Measurements from ENCODE around the gene NDUFS7. TPM values are rescaled to one million over a fixed set of nuclear protein-coding genes. Genes with fewer than 3 reads are reported as not detected.

Gene NDUFS7
- total and polyA plus RNA-seq, 9 of the 15 experiments (the other 6 are each of a cell fraction or from before 2014, with no cell fraction given) = 6.0 to 271 (median 60.6) TPM

DNA sequence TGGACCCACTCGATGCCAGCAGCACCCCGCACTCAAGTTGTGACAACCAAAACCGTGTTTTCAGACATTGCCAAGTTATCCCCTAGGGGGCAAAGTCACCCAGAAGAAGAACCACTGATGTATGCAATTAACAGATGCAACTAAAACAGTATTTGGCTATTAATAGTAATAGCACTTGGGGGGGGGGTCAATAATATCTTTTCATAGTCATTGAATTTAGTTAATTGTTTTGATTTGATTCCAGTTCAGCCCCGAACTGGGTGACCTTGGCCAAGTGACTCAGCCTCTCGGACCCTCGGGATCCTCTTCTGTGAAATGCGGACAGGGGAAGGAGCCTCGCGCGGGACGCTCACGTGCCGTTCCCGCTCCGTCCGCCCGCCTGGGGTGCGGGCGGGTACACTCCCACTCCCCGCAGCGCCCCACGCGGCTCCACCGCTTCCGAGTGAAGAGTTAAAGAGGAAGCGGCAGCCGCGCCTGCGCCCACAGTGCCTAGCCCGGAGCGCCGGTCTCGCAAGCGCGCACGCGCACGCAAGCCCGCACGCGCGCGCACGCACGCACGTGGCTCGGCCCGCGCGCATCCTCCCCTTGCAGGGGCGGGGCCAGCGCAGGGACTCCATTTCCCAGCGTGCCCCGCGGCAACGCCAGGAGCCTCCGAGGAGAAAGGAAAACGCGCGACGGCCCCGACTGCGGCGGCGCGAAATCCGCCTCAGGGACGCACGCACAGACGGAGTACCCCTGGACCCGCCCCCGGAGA is 23.2 kb downstream of the NDUFS7 start (continued):
- TF ChIP-seq, protein P1, sequence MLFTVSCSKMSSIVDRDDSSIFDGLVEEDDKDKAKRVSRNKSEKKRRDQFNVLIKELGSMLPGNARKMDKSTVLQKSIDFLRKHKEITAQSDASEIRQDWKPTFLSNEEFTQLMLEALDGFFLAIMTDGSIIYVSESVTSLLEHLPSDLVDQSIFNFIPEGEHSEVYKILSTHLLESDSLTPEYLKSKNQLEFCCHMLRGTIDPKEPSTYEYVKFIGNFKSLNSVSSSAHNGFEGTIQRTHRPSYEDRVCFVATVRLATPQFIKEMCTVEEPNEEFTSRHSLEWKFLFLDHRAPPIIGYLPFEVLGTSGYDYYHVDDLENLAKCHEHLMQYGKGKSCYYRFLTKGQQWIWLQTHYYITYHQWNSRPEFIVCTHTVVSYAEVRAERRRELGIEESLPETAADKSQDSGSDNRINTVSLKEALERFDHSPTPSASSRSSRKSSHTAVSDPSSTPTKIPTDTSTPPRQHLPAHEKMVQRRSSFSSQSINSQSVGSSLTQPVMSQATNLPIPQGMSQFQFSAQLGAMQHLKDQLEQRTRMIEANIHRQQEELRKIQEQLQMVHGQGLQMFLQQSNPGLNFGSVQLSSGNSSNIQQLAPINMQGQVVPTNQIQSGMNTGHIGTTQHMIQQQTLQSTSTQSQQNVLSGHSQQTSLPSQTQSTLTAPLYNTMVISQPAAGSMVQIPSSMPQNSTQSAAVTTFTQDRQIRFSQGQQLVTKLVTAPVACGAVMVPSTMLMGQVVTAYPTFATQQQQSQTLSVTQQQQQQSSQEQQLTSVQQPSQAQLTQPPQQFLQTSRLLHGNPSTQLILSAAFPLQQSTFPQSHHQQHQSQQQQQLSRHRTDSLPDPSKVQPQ (CRISPR knock-in tag; IDR thresholded peaks at IDR 0.05; ENCODE audit: borderline replicate concordance) = no peak
- no peak for TF ChIP-seq KHSRP (IDR thresholded peaks at IDR 0.05)
- TF ChIP-seq, protein P2, sequence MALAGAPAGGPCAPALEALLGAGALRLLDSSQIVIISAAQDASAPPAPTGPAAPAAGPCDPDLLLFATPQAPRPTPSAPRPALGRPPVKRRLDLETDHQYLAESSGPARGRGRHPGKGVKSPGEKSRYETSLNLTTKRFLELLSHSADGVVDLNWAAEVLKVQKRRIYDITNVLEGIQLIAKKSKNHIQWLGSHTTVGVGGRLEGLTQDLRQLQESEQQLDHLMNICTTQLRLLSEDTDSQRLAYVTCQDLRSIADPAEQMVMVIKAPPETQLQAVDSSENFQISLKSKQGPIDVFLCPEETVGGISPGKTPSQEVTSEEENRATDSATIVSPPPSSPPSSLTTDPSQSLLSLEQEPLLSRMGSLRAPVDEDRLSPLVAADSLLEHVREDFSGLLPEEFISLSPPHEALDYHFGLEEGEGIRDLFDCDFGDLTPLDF (CRISPR knock-in tag; IDR thresholded peaks at IDR 0.05) = peak; percentile 85; the same call in 1 of the 2 replicates
- no peak for TF ChIP-seq HMG20B (CRISPR knock-in tag; IDR thresholded peaks at IDR 0.05)
- TF ChIP-seq, protein P3, sequence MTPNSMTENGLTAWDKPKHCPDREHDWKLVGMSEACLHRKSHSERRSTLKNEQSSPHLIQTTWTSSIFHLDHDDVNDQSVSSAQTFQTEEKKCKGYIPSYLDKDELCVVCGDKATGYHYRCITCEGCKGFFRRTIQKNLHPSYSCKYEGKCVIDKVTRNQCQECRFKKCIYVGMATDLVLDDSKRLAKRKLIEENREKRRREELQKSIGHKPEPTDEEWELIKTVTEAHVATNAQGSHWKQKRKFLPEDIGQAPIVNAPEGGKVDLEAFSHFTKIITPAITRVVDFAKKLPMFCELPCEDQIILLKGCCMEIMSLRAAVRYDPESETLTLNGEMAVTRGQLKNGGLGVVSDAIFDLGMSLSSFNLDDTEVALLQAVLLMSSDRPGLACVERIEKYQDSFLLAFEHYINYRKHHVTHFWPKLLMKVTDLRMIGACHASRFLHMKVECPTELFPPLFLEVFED (CRISPR knock-in tag; conservative IDR thresholded peaks at IDR 0.05) = no peak
- TF ChIP-seq NBN (IDR thresholded peaks at IDR 0.05; ENCODE audit: low read depth) = peak; percentile 83
- TF ChIP-seq YY1 (IDR thresholded peaks at IDR 0.05; ENCODE audit: borderline replicate concordance in 1 of 3, control insufficient read depth in 1 of 3, extremely low read depth in 1 of 3, insufficient read depth in 3 of 3, insufficient read length in 1 of 3, insufficient replicate concordance in 2 of 3, low read depth in 1 of 3, low read length in 2 of 3) = peak in 1 of 3 experiments; percentile 77
- 0 out of 2 replicates have a peak, but pooled peaks have one; percentile 10 for TF ChIP-seq NR2C2 (CRISPR knock-in tag; IDR thresholded peaks at IDR 0.05)
- peak; percentile 87 for TF ChIP-seq NR2C2 (tag; IDR thresholded peaks at IDR 0.05)
- TF ChIP-seq ILF3 (IDR thresholded peaks at IDR 0.05; ENCODE audit: borderline replicate concordance) = no peak
- TF ChIP-seq KDM4B (IDR thresholded peaks at IDR 0.05; ENCODE audit: borderline replicate concordance in 2 of 2, low read depth in 1 of 2) = 0 out of 4 replicates have a peak, but pooled peaks of 1 of the 2 experiments have one; percentile 52
- TF ChIP-seq, protein P4, sequence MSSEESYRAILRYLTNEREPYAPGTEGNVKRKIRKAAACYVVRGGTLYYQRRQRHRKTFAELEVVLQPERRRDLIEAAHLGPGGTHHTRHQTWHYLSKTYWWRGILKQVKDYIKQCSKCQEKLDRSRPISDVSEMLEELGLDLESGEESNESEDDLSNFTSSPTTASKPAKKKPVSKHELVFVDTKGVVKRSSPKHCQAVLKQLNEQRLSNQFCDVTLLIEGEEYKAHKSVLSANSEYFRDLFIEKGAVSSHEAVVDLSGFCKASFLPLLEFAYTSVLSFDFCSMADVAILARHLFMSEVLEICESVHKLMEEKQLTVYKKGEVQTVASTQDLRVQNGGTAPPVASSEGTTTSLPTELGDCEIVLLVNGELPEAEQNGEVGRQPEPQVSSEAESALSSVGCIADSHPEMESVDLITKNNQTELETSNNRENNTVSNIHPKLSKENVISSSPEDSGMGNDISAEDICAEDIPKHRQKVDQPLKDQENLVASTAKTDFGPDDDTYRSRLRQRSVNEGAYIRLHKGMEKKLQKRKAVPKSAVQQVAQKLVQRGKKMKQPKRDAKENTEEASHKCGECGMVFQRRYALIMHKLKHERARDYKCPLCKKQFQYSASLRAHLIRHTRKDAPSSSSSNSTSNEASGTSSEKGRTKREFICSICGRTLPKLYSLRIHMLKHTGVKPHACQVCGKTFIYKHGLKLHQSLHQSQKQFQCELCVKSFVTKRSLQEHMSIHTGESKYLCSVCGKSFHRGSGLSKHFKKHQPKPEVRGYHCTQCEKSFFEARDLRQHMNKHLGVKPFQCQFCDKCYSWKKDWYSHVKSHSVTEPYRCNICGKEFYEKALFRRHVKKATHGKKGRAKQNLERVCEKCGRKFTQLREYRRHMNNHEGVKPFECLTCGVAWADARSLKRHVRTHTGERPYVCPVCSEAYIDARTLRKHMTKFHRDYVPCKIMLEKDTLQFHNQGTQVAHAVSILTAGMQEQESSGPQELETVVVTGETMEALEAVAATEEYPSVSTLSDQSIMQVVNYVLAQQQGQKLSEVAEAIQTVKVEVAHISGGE (CRISPR knock-in tag; IDR thresholded peaks at IDR 0.05) = peak in 1 of 3 experiments; percentile 93; a peak in 2 of 6 replicates
- TF ChIP-seq NFRKB (IDR thresholded peaks at IDR 0.05; ENCODE audit: low read depth) = no peak
- TF ChIP-seq, protein P5, sequence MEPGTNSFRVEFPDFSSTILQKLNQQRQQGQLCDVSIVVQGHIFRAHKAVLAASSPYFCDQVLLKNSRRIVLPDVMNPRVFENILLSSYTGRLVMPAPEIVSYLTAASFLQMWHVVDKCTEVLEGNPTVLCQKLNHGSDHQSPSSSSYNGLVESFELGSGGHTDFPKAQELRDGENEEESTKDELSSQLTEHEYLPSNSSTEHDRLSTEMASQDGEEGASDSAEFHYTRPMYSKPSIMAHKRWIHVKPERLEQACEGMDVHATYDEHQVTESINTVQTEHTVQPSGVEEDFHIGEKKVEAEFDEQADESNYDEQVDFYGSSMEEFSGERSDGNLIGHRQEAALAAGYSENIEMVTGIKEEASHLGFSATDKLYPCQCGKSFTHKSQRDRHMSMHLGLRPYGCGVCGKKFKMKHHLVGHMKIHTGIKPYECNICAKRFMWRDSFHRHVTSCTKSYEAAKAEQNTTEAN (CRISPR knock-in tag; IDR thresholded peaks at IDR 0.05) = 0 out of 2 replicates have a peak, but pooled peaks have one; percentile 71
- no peak for TF ChIP-seq ZNF324 (CRISPR knock-in tag; IDR thresholded peaks at IDR 0.05)
